Adipocyte (in vitro differentiated cells): Measurements from ENCODE around the gene SCD5.

Experiments used
- DNase-seq: peaks from one replicate; pipeline ENCODE4 v3.0.0-alpha.2; 2015; ENCODE audit warnings: low read depth
- H3K27me3 ChIP-seq: replicated peaks from 2 replicates; pipeline ENCODE4 v1.7.0; 2013; ENCODE audit warnings: mild to moderate bottlenecking, low read length, moderate library complexity; ENCODE audit not compliant: control insufficient read depth, insufficient read depth
- H3K36me3 ChIP-seq: 2 replicates; pipeline ENCODE4 v1.7.0; 2013; ENCODE audit warnings: low read length, mild to moderate bottlenecking, moderate library complexity; ENCODE audit not compliant: control insufficient read depth, insufficient read depth, severe bottlenecking
- H3K4me1 ChIP-seq: 2 replicates; pipeline ENCODE4 v1.7.0; 2013; ENCODE audit warnings: mild to moderate bottlenecking, low read length, moderate library complexity; ENCODE audit not compliant: control insufficient read depth, insufficient read depth
- H3K4me3 ChIP-seq: 2 replicates; pipeline ENCODE4 v1.7.0; 2013; ENCODE audit warnings: mild to moderate bottlenecking, low read length, moderate library complexity
- H3K9ac ChIP-seq: 2 replicates; pipeline ENCODE4 v1.7.0; 2013; ENCODE audit warnings: mild to moderate bottlenecking, low read length, moderate library complexity
- H3K9me3 ChIP-seq: 2 replicates; pipeline ENCODE4 v1.7.0; 2013; ENCODE audit warnings: mild to moderate bottlenecking, low read length, moderate library complexity; ENCODE audit not compliant: control insufficient read depth

Gene SCD5

DNA sequence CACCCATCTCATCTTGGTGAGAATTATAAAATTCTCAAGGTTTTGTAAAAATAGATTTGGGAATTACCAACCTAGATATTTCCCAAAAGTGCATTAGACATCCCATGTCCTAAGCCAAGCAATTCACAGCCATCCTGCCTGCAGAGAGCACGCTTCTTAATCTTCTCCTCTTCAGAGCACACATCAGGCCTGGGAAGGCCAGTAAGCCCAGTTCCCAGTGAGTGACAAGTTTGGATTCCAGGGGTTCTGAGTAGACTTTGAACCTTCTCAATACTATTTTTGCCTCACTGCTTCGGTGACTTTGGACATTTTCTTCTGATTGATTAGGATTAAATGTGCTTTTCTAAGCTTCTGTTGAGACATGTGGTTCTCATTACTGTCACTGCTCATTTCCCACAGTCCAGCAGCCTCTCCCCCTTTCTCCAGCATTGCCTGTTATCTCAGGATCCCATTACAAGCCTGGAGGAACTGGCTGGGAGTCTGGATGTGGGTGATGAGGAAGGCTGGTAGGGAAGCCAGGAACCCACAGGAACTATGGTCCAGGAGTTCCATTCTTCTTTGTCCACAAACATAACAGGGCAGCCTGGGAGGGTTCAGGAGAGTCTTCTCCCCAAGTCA, 180.4 kb downstream of the SCD5 start:
- Histone ChIP-seq H3K4me1 (peaks cover 7% of the 10 kb centered on the region), H3K27me3 (peaks cover 14% of the 10 kb centered on the region), H3K4me3 (no peak overlapping the region), H3K9me3 (no peaks in the 10 kb centered on the region), H3K9ac (no peak overlapping the region), H3K36me3 (no peaks in the 10 kb centered on the region)
- peak; percentile 74 for DNase-seq

GRCh38 chr4:82614838-82615449, 183.7 kb downstream of the SCD5 start:
- H3K36me3 ChIP-seq = no peaks in the 10 kb centered on the region
- no peak for DNase-seq
- peaks cover 14% of the 10 kb centered on the region for H3K27me3 ChIP-seq
- H3K9ac ChIP-seq = no peak overlapping the region
- H3K4me1 ChIP-seq = peaks cover 3% of the 10 kb centered on the region
- H3K4me3 ChIP-seq = no peak overlapping the region
- no peaks in the 10 kb centered on the region for H3K9me3 ChIP-seq

GRCh38 chr4:82613121-82613520, 185.5 kb downstream of the SCD5 start:
- H3K9ac ChIP-seq = no peak overlapping the region
- H3K4me1 ChIP-seq = peaks cover 1% of the 10 kb centered on the region
- H3K9me3 ChIP-seq = no peaks in the 10 kb centered on the region
- H3K4me3 ChIP-seq = no peak overlapping the region
- peaks cover 14% of the 10 kb centered on the region for H3K27me3 ChIP-seq
- DNase-seq = no peak
- no peaks in the 10 kb centered on the region for H3K36me3 ChIP-seq

- Histone ChIP-seq H3K36me3 (no peaks in the 10 kb centered on the region), H3K9me3 (no peaks in the 10 kb centered on the region), H3K27me3 (peaks cover 14% of the 10 kb centered on the region), H3K9ac (no peak overlapping the region), H3K4me1 (no peaks in the 10 kb centered on the region), H3K4me3 (no peak overlapping the region)
- DNase-seq = no peak
Observed at GRCh38 chr4:82611982-82612381, 186.6 kb downstream of the SCD5 start.

DNA sequence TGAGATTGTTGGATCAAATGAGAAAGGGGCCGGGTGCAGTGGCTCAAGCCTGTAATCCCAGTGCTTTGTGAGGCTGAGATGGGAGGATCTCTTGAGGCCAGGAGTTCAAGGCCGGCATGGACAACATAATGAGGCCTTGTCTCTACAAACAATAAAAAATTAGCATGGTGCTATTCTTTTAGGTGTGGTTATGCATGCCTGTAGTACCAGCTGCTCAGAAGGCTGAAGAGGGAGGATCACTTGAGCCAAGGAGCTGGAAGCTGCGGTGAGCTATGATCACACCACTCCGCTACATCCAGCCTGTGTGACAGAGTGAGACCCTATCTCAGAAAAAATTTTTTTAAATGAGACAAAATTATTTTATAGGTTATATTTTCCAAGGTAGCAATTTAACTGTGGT, 187.1 kb downstream of the SCD5 start:
- Histone ChIP-seq H3K4me3 (no peak overlapping the region), H3K9ac (no peak overlapping the region), H3K27me3 (peaks cover 11% of the 10 kb centered on the region), H3K4me1 (no peaks in the 10 kb centered on the region), H3K36me3 (no peaks in the 10 kb centered on the region), H3K9me3 (no peaks in the 10 kb centered on the region)
- DNase-seq = no peak

GRCh38 chr4:82610041-82610440, 188.6 kb downstream of the SCD5 start:
- Histone ChIP-seq H3K4me3 (no peak overlapping the region), H3K27me3 (no peaks in the 10 kb centered on the region), H3K4me1 (peaks cover 4% of the 10 kb centered on the region), H3K9me3 (no peaks in the 10 kb centered on the region), H3K36me3 (no peaks in the 10 kb centered on the region), H3K9ac (no peak overlapping the region)
- DNase-seq = no peak

DNA sequence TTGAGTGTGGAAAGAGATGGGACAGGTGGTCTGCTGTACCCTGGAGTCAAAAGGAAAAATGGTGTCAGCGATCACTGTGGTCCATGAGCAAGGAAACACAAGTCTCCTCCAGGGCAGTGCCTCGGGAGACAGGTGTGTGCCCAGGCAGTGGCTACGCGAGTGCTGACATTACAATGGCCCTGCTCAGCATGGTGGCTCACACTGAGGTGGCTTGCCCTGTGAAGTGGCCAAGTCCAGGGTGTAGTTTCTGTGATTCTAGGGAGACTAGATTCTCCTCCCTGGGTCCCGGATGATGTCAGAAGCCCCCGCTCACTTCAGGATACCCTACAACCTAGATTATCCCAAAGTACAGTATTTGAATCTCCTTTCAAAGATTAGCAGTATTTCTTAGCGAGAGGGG, 192.0 kb downstream of the SCD5 start:
- H3K27me3 ChIP-seq = no peaks in the 10 kb centered on the region
- no peaks in the 10 kb centered on the region for H3K9me3 ChIP-seq
- no peaks in the 10 kb centered on the region for H3K36me3 ChIP-seq
- peaks cover 22% of the 10 kb centered on the region for H3K4me1 ChIP-seq
- no peak overlapping the region for H3K9ac ChIP-seq
- no peak for DNase-seq
- H3K4me3 ChIP-seq = no peak overlapping the region

DNA sequence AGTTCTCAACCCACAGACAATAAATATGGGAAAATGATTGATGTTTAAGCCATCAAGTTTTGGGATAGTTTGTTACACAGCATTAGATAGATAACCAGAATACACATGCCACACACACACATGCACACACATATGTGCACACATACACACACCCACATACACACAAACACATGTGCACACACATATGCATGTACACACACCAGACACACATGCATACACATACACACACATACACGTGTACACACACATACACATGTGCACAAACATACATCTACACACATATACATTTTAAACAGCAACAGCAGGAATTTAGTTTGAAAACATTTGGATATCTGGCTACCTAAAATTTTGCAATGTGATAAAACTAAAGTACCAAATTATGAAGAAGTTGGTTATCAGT, 194.1 kb downstream of the SCD5 start:
- no peak for DNase-seq
- no peak overlapping the region for H3K9ac ChIP-seq
- no peaks in the 10 kb centered on the region for H3K36me3 ChIP-seq
- H3K4me1 ChIP-seq = peaks cover 30% of the 10 kb centered on the region
- H3K4me3 ChIP-seq = no peak overlapping the region
- no peaks in the 10 kb centered on the region for H3K27me3 ChIP-seq
- H3K9me3 ChIP-seq = no peaks in the 10 kb centered on the region

- H3K4me1 ChIP-seq = peaks cover 30% of the 10 kb centered on the region
- H3K36me3 ChIP-seq = no peaks in the 10 kb centered on the region
- H3K27me3 ChIP-seq = peaks cover 13% of the 10 kb centered on the region
- H3K9me3 ChIP-seq = no peaks in the 10 kb centered on the region
- H3K4me3 ChIP-seq = peak overlapping the region; percentile 66
- peak overlapping the region; percentile 70 for H3K9ac ChIP-seq
- peak; percentile 49 for DNase-seq
Observed at GRCh38 chr4:82601242-82602015, 197.2 kb downstream of the SCD5 start.

GRCh38 chr4:82599336-82599735, 199.3 kb downstream of the SCD5 start:
- H3K9ac ChIP-seq = no peak overlapping the region
- H3K9me3 ChIP-seq = no peaks in the 10 kb centered on the region
- peaks cover 19% of the 10 kb centered on the region for H3K4me1 ChIP-seq
- H3K36me3 ChIP-seq = no peaks in the 10 kb centered on the region
- H3K4me3 ChIP-seq = no peak overlapping the region
- no peak for DNase-seq
- H3K27me3 ChIP-seq = peaks cover 22% of the 10 kb centered on the region

GRCh38 chr4:82594456-82594855, 204.1 kb downstream of the SCD5 start:
- Histone ChIP-seq H3K9me3 (no peaks in the 10 kb centered on the region), H3K9ac (no peak overlapping the region), H3K36me3 (no peaks in the 10 kb centered on the region), H3K4me3 (no peak overlapping the region), H3K27me3 (peaks cover 58% of the 10 kb centered on the region), H3K4me1 (no peaks in the 10 kb centered on the region)
- peak; percentile 16 for DNase-seq
